ENCODE measurements around the gene BBOX1.
"Not testable (repeated sequence)": the region's sequence is repeated elsewhere in the genome, so short reads cannot be mapped to it uniquely, and the experiment has no call there.

Gene BBOX1

DNA sequence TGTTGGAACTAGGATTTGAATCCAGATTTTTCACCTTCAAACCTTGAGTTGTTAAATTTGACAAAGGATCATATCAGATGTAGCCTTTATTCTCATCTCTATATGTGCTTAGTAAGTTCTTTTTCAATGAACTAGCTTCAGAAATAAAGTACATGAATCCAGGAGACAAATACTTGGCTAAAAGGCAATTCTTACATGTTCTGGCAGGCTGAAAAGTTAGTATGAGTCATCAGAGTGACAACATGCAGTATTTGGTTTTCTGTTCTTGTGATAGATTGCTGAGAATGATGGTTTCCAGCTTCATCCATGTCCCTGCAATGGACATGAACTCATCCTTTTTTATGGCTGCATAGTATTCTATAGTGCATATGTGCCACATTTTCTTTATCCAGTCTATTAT, 40.4 kb downstream of the BBOX1 start:
- in situ Hi-C loops (cut with MboI; ENCODE audit: low sequenced_read_pairs) = no loop called here

DNA sequence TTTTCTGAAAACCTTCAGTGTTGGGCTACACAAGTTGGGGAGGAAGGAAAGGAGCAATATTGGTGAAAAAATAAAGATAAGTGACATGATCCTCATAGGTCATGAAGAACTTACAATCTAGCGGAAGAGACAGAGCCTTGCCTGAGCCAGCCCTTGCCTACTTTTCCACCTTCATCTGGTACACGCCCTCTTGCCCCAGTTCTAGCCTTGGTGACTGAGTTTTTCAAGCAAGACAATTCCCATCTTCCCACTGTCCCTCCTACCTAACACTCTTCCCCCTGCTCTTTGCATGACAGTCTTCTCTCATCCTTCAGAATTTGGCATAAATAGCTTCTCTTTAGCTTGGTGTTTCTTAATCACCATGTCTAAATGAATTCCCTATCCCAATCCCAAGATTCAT, 42.6 kb downstream of the BBOX1 start:
- in situ Hi-C loops (cut with MboI; ENCODE audit: low sequenced_read_pairs) = no loop called here

DNA sequence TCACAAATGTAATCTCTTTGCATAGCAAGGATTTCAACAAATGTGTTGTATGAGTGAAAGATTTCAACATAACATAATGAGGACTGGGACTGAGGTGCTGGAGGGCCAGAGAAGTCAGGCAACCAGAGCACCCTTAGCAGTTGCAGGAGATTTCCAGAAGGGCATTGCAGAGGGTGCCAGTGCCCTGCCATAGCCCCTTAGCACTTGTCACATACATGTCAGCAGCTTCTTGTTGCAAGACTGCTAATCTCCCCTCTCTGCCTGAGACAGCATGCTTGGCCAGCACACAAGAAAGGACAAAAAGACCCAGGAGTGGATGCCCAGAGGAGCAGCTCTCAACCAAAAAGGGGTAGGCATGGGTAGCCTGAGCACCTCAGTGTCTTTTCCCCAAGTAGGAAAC, 43.2 kb downstream of the BBOX1 start:
- in situ Hi-C loops (cut with MboI; ENCODE audit: low sequenced_read_pairs) = no loop called here

DNA sequence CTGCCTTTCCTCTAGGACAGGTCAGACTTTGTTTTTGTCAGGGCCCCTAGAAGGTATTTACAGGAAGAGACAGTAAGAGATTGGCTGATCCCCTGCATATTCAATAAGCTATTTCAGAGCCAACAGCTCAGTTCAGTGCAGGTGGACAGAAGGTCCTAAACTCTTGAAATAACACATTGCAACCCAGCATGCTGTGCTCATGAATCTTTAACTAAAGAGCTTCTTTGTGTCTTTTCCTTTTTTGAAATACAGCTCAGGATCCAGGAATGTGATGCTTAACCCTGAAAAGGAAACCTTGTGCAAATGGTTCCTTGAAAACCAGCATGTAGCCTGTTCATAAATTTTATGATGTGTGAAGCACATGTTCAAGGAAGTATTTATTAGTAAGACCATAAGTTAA, 43.9 kb downstream of the BBOX1 start:
- in situ Hi-C loops (cut with MboI; ENCODE audit: low sequenced_read_pairs) = no loop called here

DNA sequence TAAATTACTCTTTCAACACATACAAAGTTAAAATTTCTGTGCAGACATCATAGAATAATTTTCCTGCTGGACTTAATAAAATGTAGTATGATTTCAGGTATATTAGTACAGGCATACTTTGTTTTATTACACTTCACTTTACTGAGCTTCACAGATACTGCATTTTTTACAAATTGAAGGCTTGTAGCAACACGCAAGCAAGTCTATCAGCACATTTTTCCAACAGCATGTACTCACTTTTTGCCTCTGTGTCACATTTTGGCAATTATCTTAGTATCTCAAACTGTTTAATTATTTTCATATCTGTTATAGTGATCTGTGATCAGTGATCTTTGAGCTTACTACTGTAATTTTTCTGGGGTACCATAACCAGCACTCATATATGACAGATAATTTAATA, 44.5 kb downstream of the BBOX1 start:
- in situ Hi-C loops (cut with MboI; ENCODE audit: low sequenced_read_pairs) = no loop called here

DNA sequence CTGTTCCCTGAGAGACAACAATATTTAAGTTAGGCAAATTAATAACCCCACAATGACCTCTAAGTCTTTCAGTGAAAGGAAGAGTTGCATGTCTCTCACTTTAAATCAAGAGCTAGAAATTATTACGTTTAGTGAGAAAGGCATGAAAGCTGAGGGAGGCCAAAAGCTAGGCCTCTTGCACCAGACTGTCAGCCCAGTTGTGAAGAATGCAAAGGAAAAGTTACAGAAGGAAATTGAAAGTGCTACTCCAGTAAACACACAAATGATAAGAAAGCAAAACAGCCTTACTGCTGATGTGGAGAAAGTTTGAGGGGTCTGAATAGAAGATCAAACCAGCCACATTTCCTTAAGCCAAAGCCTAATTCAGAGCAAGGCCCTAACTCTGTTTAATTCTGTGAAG, 45.0 kb downstream of the BBOX1 start:
- in situ Hi-C loops (cut with MboI; ENCODE audit: low sequenced_read_pairs) = no loop called here

DNA sequence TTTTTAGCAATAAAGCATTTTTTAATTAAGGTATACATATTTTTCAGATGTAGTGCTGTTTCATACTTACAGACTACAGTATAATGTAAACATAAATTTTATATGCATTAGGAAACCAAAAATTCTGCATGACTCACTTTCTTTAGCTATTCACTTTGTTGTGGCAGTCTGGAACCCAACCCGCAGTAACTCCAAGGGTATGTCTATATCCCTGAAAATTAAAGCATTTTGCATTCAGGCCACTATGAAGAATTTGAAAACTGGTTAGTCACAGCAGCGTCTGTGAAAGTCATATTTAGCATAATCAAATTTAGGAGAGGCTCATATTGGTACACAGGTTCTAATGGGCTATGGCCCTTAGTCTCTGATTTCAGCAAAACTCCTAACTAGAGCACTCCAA, 46.8 kb downstream of the BBOX1 start:
- in situ Hi-C loops (cut with MboI; ENCODE audit: low sequenced_read_pairs) = no loop called here

DNA sequence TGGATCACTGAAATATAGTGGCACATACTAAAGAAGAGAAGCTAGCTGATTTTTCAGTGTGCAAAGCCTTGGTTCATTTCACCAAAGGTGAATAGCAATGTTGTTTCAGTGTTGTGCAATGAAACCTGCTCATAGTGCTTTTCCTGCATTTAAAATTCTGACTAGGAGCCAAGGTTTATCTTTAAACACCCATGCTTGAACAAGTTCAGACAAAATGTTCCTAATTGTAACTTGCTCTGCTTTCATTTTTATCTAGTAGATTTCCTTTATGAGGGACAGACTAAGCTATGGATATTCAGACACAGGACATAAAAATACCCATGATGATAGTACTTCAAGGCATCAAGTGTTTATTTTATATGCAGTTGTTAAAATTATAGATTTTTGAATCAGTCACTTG, 47.7 kb downstream of the BBOX1 start:
- in situ Hi-C loops (cut with MboI; ENCODE audit: low sequenced_read_pairs) = no loop called here

DNA sequence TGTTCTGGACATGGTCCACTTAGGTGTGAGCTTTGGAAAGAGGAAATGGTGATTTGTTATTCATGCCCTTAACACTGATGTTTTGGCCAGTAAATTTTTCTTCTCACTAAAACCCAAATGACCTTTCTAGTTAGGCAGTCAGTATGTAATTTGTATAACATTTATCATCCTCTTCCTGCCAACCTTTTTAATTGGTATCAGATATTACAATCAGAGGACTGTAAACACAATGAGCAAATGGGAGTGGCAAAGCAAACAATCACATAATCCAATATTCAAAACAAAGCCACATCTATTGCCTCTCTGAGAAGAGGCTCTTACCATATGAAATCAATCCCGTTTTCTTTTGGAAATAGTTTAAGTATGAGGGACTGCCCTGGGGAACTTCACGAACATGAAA, 49.1 kb downstream of the BBOX1 start:
- in situ Hi-C loops (cut with MboI; ENCODE audit: low sequenced_read_pairs) = no loop called here

DNA sequence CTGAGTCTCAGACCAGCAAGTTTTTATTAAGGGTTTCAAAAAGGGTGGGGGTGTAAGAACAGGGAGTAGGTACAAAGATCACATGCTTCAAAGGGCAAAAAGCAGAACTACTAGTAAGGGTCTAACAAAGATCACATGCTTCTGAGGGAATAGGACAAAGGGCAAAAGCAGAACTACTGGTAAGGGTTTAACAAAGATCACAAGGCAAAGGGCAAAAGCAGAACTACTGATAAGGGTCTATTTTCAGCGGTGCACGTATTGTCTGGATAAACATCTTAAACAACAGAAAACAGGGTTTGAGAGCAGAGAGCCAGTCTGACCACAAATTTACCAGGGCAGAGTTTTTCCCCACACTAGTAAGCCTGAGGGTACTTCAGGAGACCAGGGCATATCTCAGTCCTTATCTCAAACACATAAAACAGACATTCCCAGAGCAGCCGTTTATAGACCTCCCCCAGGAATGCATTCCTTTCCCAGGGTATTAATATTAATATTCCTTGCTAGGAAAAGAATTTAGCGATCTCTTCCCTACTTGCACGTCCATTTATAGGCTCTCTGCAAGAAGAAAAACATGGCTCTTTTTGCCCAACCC, 49.8 kb downstream of the BBOX1 start:
- in situ Hi-C loops (cut with MboI; ENCODE audit: low sequenced_read_pairs) = not testable (repeated sequence)

DNA sequence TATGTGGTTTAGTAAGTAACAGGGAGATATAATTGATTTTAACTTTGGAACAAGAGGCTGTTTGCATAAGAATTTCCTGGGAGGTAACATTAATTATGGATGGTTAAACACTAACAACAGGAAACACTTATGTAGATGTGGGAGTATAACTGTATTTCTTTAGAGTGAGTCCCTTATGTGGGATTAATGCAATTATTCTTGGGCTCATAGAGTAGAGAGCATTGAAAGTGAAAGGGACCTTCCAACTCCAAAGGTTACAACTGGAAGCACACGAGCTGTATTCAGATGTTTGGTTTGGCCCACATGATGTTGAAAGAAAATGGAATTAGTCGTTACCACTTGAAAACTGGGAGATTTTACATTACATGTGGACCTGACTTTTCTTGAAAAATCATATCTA, 53.5 kb downstream of the BBOX1 start:
- in situ Hi-C loops (cut with MboI; ENCODE audit: low sequenced_read_pairs) = no loop called here

DNA sequence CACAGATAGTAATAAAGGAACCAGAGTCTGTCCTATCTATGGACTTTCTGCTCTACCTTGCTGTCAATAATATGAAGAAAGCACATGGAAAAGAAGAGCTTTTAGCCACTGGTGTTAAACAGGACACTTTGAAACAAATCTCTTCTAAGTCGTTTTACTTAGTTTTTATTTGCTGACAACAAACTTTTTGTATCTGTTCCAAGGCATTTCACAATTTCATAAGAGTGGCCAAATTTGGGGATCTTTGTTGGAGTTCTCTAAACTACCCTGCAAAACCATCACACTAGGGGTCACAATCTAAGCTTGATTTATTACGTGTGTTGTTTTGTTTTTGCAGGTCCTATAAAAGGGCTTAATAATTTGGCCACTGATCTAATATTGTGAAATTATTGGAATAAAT, 54.4 kb downstream of the BBOX1 start:
- in situ Hi-C loops (cut with MboI; ENCODE audit: low sequenced_read_pairs) = no loop called here

DNA sequence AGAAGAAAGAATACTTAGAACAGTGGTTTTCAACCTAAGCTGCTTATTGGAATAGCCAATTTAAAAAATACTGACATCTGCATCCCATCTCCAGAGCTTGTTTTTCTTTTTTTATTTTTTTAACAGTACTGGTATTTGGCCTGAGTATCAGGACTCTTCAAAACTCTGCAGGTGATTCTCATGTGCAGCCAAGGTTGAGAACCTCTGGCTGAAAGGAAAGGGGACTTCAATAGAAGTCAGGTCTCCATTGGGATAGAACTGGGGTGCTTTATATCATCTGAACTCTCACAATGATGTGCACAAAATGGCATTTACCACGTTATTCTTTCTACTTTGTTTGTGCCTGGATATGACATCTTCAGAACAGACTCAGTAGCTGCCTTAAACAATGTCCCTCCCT, 55.3 kb downstream of the BBOX1 start:
- in situ Hi-C loops (cut with MboI; ENCODE audit: low sequenced_read_pairs) = no loop called here

DNA sequence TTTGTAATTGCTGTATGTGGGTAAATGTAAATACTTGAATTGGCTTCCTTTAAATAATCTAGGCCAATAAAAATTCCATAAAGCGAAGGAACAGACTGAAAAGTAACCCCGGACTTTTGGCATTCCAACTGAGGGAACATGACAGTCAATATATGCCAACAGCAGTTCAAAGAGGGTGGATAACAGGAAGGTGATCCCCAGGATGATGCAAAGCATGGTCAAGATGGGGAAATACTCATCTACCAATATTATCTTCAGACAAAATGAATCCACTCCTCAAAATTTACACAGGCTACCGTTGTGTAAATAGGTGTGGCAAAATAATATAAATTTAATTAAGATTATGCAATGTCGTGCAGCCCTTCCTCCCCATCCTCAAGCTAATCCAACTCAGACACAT, 56.9 kb downstream of the BBOX1 start:
- in situ Hi-C loops (cut with MboI; ENCODE audit: low sequenced_read_pairs) = no loop called here

DNA sequence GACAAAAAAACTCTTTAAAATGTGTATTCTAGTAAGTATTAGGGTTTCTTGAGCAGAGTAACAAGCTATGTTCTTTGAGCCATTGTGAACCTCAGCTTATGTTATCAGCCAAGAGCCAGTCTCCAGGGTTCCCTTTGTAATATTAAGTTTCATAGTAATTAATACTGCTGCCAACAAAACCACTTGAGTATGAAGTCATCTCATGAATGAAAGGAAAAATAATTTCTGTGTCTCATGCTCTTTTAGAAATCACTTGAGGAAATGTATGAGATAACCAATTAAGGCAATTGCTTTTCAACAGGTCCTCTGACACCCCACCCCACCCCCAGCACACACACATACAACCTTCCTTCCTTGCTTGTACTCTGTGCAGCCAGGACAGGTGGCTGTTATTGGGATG, 59.9 kb downstream of the BBOX1 start:
- in situ Hi-C loops (cut with MboI; ENCODE audit: low sequenced_read_pairs) = no loop called here

DNA sequence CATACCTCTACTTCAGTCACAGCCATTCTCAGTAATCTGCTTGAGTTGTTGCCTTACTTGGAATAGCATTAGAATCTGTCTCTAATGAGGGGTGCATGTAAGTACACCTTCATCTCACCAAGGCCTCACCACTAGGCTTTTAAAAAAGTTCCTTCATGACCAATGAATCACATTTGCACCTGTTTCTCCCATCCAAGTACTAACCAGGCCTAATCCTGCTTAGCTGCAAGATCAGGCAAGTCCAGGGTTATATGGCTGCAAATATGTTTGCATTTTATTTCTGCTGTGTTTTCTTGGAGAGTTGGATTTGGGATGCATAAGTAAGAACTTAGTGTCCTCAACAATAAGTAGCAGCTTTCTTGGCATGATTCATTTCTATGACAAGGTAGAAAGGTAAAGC, 66.9 kb downstream of the BBOX1 start:
- in situ Hi-C loops (cut with MboI; ENCODE audit: low sequenced_read_pairs) = no loop called here

DNA sequence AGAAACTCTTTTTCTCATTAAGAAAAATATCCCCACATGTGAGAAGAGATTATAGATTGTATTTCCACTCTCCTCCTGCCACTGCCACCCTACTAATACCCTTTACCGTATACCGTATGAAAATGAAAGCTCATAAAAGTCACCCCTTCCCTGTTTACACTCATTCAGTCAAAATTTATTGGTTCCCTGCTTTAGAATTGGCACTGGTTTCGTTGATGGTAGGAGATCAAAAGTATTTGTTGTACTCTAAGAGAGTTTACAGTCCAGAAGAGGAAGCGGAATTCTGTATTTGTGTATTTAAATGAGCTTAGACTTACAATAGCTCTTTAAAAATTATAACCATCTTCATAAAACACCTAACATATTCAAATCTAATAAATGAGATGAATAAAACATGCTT, 68.2 kb downstream of the BBOX1 start:
- in situ Hi-C loops (cut with MboI; ENCODE audit: low sequenced_read_pairs) = no loop called here

DNA sequence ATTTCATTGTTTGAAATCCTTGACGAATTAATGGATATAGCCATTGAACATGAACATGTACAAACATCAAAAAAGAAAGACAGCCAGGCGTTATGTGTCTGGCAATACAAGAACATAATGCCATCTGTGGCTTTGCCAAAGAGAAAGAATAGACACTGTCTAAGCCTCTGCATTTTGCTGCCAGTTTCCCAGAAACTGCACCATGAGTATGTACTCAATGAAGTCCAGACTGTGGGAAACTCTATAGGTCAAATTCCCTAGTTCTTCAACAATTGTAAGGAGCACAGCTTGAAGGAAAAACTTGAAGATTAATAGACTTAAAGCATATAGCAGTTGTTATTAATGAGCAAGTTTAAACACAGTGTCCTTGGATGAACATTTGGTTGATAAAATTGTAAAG, 71.3 kb downstream of the BBOX1 start:
- in situ Hi-C loops (cut with MboI; ENCODE audit: low sequenced_read_pairs) = no loop called here

DNA sequence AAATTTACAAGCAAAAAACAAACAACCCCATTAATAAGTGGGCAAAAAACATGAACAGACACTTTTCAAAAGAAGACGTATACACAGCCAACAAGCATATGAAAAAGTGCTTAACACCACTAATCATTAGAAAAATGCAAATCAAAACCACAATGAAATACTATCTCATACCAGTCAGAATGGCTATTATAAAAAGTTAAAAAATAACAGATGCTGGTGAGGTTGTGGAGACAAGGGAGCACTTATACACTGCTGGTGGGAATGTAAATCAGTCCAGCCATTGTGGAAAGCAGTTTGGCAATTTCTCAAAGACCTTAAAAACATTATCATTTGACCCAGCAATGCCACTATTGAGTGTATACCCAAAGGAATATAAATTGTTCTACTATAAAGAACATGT, 72.3 kb downstream of the BBOX1 start:
- in situ Hi-C loops (cut with MboI; ENCODE audit: low sequenced_read_pairs) = no loop called here

DNA sequence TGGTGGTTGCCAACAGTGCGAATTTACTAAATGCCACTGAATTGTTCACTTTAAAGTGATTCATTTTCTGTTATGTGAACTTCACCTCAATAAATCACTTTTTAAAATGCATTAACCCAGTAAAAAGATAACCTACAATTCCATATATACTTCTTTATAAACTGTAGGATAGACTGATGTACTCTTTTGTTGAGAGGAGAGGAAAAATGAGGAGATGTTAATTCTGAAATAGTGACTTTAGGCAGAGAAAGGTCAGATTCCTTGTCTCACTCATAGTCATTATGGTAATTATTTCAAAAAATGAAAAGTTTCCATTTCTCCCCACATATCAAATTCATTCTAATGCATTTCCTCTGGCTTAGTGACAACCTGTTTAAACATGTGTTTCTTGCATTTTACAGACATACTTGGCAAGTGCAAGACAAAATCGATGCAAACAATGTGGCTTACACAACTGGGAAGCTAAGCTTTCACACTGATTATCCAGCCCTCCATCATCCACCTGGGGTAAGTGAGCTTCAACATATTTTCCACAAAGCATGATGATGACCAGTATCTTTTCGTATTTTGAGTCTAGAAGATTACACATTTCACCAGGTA, 74.5 kb downstream of the BBOX1 start:
- in situ Hi-C loops (cut with MboI; ENCODE audit: low sequenced_read_pairs) = no loop called here

DNA sequence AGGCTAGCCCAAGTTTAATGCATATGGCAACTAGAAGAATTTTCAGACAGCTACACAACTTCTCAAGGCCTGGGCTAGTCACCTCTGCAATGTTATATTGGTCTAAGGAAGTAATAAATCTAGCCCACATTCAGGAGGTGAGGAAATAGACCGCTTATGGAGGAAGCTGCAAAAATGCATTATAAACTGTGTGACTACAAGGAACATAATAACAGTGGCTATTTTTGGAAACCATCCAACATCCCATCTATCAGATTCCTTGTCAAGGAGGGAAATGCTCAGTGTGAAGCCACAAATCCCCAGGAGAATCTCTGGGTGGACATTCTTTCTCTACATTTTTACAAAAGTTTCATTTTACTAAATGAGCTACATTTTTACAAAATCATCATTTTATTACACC, 76.1 kb downstream of the BBOX1 start:
- in situ Hi-C loops (cut with MboI; ENCODE audit: low sequenced_read_pairs) = no loop called here

DNA sequence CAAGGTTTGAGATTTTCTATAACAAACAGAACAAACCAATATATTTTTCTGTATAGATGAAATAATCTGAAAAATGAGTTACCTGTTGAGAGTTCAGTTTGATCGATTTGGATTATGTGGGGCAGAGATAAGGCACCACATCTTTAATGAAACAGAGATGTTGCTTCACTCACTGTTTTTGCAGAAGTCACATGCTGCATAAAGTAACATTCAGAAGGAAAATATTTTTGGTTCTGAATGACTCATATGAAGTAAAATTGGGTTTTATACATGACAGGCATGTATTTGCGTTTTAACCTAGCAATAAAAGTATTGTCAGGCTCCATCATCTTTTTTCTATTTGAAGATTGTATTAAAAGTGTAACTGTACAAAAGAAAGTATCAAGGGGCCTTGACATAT, 77.8 kb downstream of the BBOX1 start:
- in situ Hi-C loops (cut with MboI; ENCODE audit: low sequenced_read_pairs) = no loop called here

DNA sequence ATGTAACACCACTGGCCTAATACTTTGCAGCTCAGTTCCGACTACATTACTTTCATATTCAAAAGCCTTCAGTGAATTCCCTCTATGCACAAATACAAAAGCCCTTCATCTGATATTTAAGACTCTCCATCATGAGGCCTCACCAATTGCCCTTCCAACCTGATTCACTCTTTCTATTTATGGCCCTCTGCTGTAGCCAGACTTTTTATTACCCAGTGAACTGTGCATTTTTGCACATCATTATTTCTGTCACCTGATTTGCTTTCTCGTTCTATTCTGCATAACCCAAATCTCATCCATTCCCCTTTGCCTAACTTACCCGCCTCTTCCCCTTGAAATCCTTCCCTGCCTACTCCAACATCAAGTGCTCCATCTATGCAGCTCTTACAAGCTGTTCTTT, 78.3 kb downstream of the BBOX1 start:
- in situ Hi-C loops (cut with MboI; ENCODE audit: low sequenced_read_pairs) = no loop called here

Measured in hTERT RPE-1 (cell line).